HK-2 (cell line): ENCODE data around the gene CDH13.

Experiments used
- DNase-seq: peaks from one replicate; pipeline ENCODE4 v3.0.0-alpha.2; 2018; ENCODE audit not compliant: unreplicated experiment

The CDH13 gene

DNA sequence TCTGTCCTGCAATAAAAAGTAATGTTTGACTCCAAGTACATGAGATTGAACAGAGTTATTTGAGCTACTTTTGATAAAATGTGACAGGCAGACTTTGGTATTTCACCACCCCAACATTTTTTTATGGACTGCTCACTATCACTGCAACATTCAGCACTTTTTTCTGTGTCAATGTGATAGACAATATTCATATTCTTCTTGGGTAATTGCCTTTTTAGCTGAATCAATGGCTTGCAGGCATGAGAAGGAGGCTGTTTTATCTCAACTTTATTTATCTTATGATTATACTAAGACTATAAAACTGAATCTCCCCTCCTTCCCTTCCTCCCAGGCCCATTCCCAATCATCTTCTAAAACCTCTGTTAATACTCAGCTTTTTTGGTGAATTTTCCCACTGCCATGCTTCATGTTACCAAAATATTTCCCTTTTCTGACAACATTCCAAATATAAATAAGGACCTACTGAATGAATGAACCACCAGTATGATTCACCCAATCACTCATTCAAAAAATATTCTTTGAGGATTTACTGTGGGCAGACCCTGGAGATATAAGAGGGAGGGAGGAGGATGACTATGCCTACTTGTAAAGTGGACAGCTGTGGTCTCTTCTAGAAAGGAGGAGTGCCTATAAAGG is 67.6 kb downstream of the CDH13 start:
- DNase-seq = no peak

DNA sequence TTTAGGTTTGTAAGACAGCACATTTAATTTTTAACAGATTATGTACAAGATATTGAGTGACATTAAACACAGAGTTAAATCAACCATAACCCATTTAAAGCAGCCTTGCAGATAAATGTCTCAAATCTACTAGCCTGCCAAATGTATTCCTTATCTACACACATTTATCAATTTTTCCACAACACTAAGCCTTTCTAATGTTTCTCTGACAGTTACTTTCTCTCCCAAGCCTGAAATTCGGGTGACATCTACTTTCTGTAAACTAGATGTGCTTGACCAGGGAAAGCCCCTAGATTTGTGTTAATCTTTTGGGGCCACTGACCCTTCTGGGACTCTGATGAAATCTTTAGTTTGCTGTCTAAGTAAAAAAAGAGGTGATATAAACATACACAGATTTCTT is 69.0 kb downstream of the CDH13 start:
- DNase-seq = no peak

- DNase-seq = no peak
These were observed 72.5 kb downstream of the CDH13 start for GRCh38 chr16:82699260-82699659.

DNA sequence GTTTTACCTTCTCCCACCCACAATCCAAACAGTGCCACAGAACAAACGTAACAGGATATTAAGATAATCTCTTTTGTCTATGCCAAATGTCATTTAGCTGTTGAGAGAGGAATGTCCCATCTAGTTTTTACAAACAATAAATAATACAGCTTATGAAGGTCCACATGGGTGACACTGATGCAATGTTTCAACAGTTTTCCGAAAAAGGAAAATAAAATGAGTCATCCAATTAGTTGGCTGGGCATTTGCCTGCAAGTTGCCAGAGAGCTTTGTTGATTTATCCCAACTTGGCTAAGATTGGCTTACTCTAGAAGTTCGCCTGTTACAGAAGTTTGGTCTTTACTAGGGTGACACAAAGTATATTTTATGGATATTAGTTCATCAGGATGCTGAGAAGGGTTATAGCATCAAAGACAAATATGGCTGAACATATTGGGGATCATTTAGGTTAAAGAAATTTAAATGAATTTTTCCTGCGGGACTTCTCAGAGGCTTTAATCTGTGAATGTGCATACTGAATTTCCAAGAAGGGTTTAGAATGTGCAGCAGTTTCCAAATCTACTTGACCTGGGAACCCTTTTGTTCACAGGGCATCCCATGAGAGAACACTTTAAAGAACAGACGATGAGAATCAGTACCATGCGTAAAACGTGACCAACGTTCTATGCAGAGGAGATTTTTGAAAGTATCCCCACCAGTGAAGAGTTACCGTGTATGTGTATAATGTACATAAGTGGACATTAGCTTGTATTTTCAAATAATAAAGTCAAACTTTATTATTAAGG is 73.1 kb downstream of the CDH13 start:
- DNase-seq = no peak

GRCh38 chr16:82700541-82701235 is 73.9 kb downstream of the CDH13 start:
- DNase-seq = no peak

- no peak for DNase-seq
These were observed 74.7 kb downstream of the CDH13 start for GRCh38 chr16:82701442-82701955.

GRCh38 chr16:82703161-82703560 is 76.4 kb downstream of the CDH13 start:
- DNase-seq = no peak

GRCh38 chr16:82703871-82704768 is 77.4 kb downstream of the CDH13 start:
- no peak for DNase-seq

- DNase-seq = no peak
These were observed 83.2 kb downstream of the CDH13 start for GRCh38 chr16:82709987-82710386.

- no peak for DNase-seq
These were observed 87.0 kb downstream of the CDH13 start for GRCh38 chr16:82713778-82714177.

GRCh38 chr16:82715160-82715559 is 88.4 kb downstream of the CDH13 start:
- no peak for DNase-seq

- no peak for DNase-seq
These were observed 89.1 kb downstream of the CDH13 start for GRCh38 chr16:82715833-82716232.

- DNase-seq = no peak
These were observed 89.6 kb downstream of the CDH13 start for GRCh38 chr16:82716361-82716855.

GRCh38 chr16:82720414-82720813 is 93.6 kb downstream of the CDH13 start:
- DNase-seq = no peak

GRCh38 chr16:82726306-82726705 is 99.5 kb downstream of the CDH13 start:
- no peak for DNase-seq

- DNase-seq = no peak
These were observed 102.1 kb downstream of the CDH13 start for GRCh38 chr16:82728901-82729300.

GRCh38 chr16:82730901-82731300 is 104.1 kb downstream of the CDH13 start:
- DNase-seq = no peak

GRCh38 chr16:82732461-82732860 is 105.7 kb downstream of the CDH13 start:
- no peak for DNase-seq

DNA sequence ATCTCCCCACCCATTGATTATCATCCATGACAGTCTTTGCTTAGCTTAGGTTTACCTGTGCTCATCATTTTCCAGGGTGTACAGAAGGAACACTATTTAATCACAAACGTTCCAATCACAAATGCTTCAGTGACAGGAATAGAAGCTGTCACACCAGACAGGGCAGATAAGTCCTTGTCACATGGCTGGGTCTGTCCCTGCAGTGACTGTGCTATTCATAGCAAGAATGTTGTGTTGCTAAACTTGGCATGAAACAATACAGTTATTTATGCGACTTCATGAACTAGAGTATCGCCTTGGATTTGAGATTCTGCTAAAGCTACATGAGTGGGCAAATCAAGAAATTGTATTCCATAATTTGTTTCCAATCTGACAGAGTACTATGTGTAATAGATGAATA is 108.4 kb downstream of the CDH13 start:
- DNase-seq = no peak

GRCh38 chr16:82735673-82736091 is 108.9 kb downstream of the CDH13 start:
- DNase-seq = no peak

- DNase-seq = no peak
These were observed 109.5 kb downstream of the CDH13 start for GRCh38 chr16:82736224-82736623.
